Fibroblast of lung (primary cell): Measurements from ENCODE around the gene GHR. TPM values are rescaled to one million over a fixed set of nuclear protein-coding genes. Genes with fewer than 3 reads are reported as not detected.

ENCODE experiments used
- DNase-seq, 2 donors: peaks; one replicate each; pipeline versions ENCODE4 v3.0.0 to v3.0.0-alpha.2; 2010; ENCODE audit warnings: low read depth in 2 of 2
- H2AFZ ChIP-seq: 2 replicates; pipeline ENCODE4 v1.5.1; 2012; ENCODE audit warnings: low read length, control low read depth, inconsistent platforms
- H3K27ac ChIP-seq: 2 replicates; pipeline ENCODE4 v1.5.1; 2011; ENCODE audit warnings: low read length, control low read depth; ENCODE audit not compliant: insufficient read depth
- H3K27me3 ChIP-seq: 2 replicates; pipeline ENCODE4 v1.5.1; 2011; ENCODE audit warnings: mild to moderate bottlenecking, low read length; ENCODE audit not compliant: control insufficient read depth, insufficient read depth
- H3K36me3 ChIP-seq: 2 replicates; pipeline ENCODE4 v1.5.1; 2011; ENCODE audit warnings: low read length; ENCODE audit not compliant: control insufficient read depth, insufficient read depth
- H3K4me1 ChIP-seq: 2 replicates; pipeline ENCODE4 v1.5.1; 2011; ENCODE audit warnings: low read length; ENCODE audit not compliant: control insufficient read depth, insufficient read depth; ENCODE audit errors: extremely low read depth
- H3K4me2 ChIP-seq: 2 replicates; pipeline ENCODE4 v1.5.1; 2011; ENCODE audit warnings: low read length, control low read depth; ENCODE audit not compliant: insufficient read depth; ENCODE audit errors: extremely low read depth
- H3K4me3 ChIP-seq, 4 experiments: fragments of 200-600 bp in 1 of 4; sonication (generic) in 1 of 4; replicated peaks in 1 of 4; 2 replicates each; pipeline ENCODE4 v1.5.1; 2011 to 2016; ENCODE audit warnings: low read length in 4 of 4, low read depth in 3 of 4, mild to moderate bottlenecking in 3 of 4, control low read depth in 2 of 4, inconsistent platforms in 1 of 4, mixed read lengths in 1 of 4; ENCODE audit not compliant: insufficient read depth in 1 of 4; ENCODE audit errors: control extremely low read depth in 1 of 4
- H3K79me2 ChIP-seq: 2 replicates; pipeline ENCODE4 v1.5.1; 2012; ENCODE audit warnings: mild to moderate bottlenecking, low read length, inconsistent platforms; ENCODE audit not compliant: control insufficient read depth, insufficient read depth
- H3K9ac ChIP-seq: 2 replicates; pipeline ENCODE4 v1.5.1; 2011; ENCODE audit warnings: mild to moderate bottlenecking, low read length, control low read depth; ENCODE audit not compliant: insufficient read depth
- H3K9me3 ChIP-seq: 2 replicates; pipeline ENCODE4 v1.5.1; 2012; ENCODE audit warnings: low read depth, low read length; ENCODE audit not compliant: control insufficient read depth, insufficient read depth
- H4K20me1 ChIP-seq: 2 replicates; pipeline ENCODE4 v1.5.1; 2011; ENCODE audit warnings: low read length; ENCODE audit not compliant: control insufficient read depth, insufficient read depth; ENCODE audit errors: extremely low read depth
- EZH2 ChIP-seq: IDR thresholded peaks from 2 replicates; pipeline ENCODE4 v1.5.1; 2012; ENCODE audit warnings: low read length, control low read depth, mild to moderate bottlenecking; ENCODE audit errors: missing control alignments
- polyA plus RNA-seq, 2 donors: library from polyadenylated mRNA; depleted of rRNA in 1 of 2; stranded (reverse) in 1 of 2; unstranded in 1 of 2; fragments of >200 nt; gene quantifications; 2 replicates each; pipeline ENCODE4 v1.2.1, GENCODE V29; 2011 to 2012; ENCODE audit warnings: missing spikeins in 1 of 2
- total RNA-seq: library from RNA; depleted of rRNA; stranded (reverse); fragments of >200 nt; gene quantifications from 2 replicates; pipeline ENCODE4 v1.2.1, GENCODE V29; 2014
- TF ChIP-seq, protein P1 (sequence below), 2 donors: IDR thresholded peaks in 1 of 2; conservative IDR thresholded peaks in 1 of 2; 1 replicate in 1 of 2; 2 replicates in 1 of 2; pipeline ENCODE4 v1.5.1; 2011 to 2012; ENCODE audit warnings: low read length in 2 of 2, control low read depth in 1 of 2, inconsistent platforms in 1 of 2, low read depth in 1 of 2, mild to moderate bottlenecking in 1 of 2

GHR gene
- total and polyA plus RNA-seq, 2 donors (not counting 1 experiment from before 2014, with no cell fraction given), result 2.3 to 2.4 TPM

DNA sequence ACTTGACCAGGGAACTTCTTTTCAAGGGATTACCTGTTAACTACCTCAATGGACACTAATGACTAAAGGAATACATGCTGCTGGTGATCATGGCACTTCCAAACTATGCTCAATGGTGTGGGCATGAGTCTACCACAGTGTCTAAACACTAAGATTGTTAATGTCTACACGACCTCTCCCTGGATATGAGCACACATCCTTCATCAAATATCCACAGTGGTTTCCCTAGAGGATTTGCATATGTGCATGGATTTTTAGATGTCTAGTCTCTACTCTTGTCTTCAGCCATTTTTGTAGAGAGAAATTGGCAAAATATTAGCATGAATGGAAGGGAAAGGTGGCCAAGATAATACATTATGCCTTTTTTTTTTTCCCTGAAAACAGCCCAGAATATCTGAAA, 220.1 kb downstream of the GHR start:
- Histone ChIP-seq H3K4me2 (no peak overlapping the region), H2AFZ (no peak overlapping the region), H3K79me2 (no peaks in the 10 kb centered on the region), H3K9me3 (no peaks in the 10 kb centered on the region), H3K4me1 (no peaks in the 10 kb centered on the region), H3K36me3 (no peaks in the 10 kb centered on the region), H3K9ac (no peak overlapping the region), H3K27ac (no peak overlapping the region), H3K4me3 (no peak overlapping the region), H3K27me3 (no peaks in the 10 kb centered on the region), H4K20me1 (no peaks in the 10 kb centered on the region)
- TF ChIP-seq EZH2, result no peak
- TF ChIP-seq, protein P1, sequence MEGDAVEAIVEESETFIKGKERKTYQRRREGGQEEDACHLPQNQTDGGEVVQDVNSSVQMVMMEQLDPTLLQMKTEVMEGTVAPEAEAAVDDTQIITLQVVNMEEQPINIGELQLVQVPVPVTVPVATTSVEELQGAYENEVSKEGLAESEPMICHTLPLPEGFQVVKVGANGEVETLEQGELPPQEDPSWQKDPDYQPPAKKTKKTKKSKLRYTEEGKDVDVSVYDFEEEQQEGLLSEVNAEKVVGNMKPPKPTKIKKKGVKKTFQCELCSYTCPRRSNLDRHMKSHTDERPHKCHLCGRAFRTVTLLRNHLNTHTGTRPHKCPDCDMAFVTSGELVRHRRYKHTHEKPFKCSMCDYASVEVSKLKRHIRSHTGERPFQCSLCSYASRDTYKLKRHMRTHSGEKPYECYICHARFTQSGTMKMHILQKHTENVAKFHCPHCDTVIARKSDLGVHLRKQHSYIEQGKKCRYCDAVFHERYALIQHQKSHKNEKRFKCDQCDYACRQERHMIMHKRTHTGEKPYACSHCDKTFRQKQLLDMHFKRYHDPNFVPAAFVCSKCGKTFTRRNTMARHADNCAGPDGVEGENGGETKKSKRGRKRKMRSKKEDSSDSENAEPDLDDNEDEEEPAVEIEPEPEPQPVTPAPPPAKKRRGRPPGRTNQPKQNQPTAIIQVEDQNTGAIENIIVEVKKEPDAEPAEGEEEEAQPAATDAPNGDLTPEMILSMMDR (conservative IDR thresholded peaks at IDR 0.05 in 1 of 2, IDR thresholded peaks at IDR 0.05 in 1 of 2; ENCODE audit: low read depth in 1 of 2, low read length in 2 of 2), result no peak
- no peak for DNase-seq

DNA sequence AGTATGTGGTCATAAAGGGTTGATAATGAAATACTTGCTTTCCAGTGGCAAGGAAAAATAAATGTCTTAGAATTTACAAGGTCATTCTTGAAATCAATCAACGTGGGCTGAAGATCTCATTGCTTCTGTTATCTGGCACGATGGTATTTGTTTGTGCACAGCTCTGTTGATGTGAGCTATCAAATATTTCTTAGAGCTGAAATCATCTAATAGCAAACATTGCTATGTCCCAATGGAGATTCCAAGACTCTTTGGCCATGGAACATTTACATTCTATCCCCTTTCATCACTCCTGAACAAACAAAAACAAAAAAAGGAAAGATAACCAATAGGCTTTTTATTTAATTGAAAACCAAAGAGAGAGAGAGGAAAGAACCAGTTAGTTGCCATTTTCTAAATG, 221.9 kb downstream of the GHR start:
- Histone ChIP-seq H3K9ac (no peak overlapping the region), H3K36me3 (no peaks in the 10 kb centered on the region), H3K79me2 (no peaks in the 10 kb centered on the region), H3K27ac (no peak overlapping the region), H4K20me1 (no peaks in the 10 kb centered on the region), H3K27me3 (no peaks in the 10 kb centered on the region), H3K4me2 (no peak overlapping the region), H3K9me3 (no peaks in the 10 kb centered on the region), H3K4me1 (no peaks in the 10 kb centered on the region), H3K4me3 (no peak overlapping the region), H2AFZ (no peak overlapping the region)
- TF ChIP-seq, protein P1 (conservative IDR thresholded peaks at IDR 0.05 in 1 of 2, IDR thresholded peaks at IDR 0.05 in 1 of 2; ENCODE audit: low read depth in 1 of 2, low read length in 2 of 2), result no peak
- TF ChIP-seq EZH2, result no peak
- DNase-seq, result peak in 1 of 2 donors; percentile 31

DNA sequence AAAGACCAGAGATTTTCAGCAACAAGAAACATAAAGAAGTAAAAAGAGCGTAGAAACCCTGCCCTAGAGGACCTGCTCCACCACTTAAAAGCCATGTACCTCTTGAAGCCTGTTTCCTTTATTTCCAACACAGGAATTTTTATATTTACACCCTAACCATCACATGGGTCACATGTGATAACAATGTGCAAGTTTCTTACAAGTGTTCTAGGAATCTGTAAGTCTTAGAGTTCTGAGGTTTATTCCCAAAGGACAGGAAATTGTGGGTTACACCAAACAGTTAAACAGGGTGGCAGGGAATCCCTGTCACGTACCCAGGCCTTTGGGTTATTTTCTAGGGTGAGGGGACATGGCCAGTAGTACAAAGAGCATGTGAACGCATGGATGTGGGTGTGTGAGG, 224.8 kb downstream of the GHR start:
- Histone ChIP-seq H3K9ac (no peak overlapping the region), H3K36me3 (no peaks in the 10 kb centered on the region), H3K4me1 (no peaks in the 10 kb centered on the region), H3K27me3 (no peaks in the 10 kb centered on the region), H3K27ac (no peak overlapping the region), H2AFZ (no peak overlapping the region), H3K9me3 (no peaks in the 10 kb centered on the region), H3K4me3 (no peak overlapping the region), H4K20me1 (no peaks in the 10 kb centered on the region), H3K4me2 (no peak overlapping the region), H3K79me2 (no peaks in the 10 kb centered on the region)
- no peak for TF ChIP-seq EZH2
- TF ChIP-seq, protein P1 (conservative IDR thresholded peaks at IDR 0.05 in 1 of 2, IDR thresholded peaks at IDR 0.05 in 1 of 2; ENCODE audit: low read depth in 1 of 2, low read length in 2 of 2), result no peak
- peak in 1 of 2 donors; percentile 4 for DNase-seq
